Activated CD4-positive, alpha-beta T cell treated with anti-CD3 and anti-CD28 coated beads, Interleukin-2, amount 50 U/mL, for 16 hours (primary cell): ENCODE data around the gene YIPF1.
"Not testable (repeated sequence)": the region's sequence is repeated elsewhere in the genome, so short reads cannot be mapped to it uniquely, and the experiment has no call there.

Source experiments
- DNase-seq: peaks from one replicate; pipeline ENCODE4 v3.0.0-alpha.2; 2020

The YIPF1 gene

DNA sequence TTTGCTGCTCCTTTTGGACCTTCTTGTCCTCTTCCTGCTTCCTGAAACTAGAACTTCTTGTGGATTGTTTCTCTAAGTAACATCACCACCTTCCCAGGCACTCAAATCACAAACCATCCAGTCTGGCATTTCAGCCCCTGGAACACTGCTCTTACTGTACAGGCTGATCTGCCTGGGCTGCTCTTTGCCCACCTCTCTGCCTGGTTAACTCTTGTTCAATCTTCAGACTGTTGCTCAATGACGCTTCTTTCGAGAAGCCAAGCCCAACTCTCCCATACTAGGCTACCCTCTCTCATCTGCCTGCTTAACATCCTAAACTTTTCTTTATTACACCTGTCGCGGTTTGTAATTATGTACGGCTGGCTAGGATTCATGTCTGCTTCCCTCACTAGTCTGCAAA is 5.0 kb upstream of the YIPF1 start:
- DNase-seq = no peak

- DNase-seq = peak; percentile 9
These were observed 4.5 kb upstream of the YIPF1 start, which contains the start of gene DIO1 for GRCh38 chr1:53893999-53894636. Gene DIO1, plus strand, starts transcription at chr1:53894187. Its CDS starts 24 bp downstream, at chr1:53894211.

DNA sequence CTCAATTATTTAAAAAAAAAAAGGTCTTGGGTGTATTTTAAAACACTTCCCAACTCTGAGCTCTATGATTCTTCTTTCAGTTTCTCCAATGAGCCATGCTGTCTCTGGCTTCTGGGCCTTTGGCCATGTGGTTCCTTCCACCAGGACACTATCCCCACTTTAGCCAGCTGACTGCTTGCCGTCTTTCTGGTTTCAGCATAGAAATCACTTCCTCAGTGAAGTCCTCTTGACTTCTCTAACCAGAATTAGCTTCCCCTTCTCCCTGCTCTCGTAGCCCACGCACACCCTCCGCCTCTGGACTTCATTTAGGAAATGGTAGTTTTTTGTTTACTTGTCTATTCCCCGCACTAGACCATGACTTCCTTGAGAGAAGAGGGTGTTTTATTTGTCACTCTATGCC is 3.3 kb upstream of the YIPF1 start:
- DNase-seq = no peak

GRCh38 chr1:53891678-53892077 is 2.1 kb upstream of the YIPF1 start:
- no peak for DNase-seq

GRCh38 chr1:53891018-53891417 is 1.4 kb upstream of the YIPF1 start:
- no peak for DNase-seq

GRCh38 chr1:53890522-53890941 is 935 bp upstream of the YIPF1 start:
- no peak for DNase-seq

- no peak for DNase-seq
These were observed 916 bp downstream of the YIPF1 start for GRCh38 chr1:53888681-53889080.

DNA sequence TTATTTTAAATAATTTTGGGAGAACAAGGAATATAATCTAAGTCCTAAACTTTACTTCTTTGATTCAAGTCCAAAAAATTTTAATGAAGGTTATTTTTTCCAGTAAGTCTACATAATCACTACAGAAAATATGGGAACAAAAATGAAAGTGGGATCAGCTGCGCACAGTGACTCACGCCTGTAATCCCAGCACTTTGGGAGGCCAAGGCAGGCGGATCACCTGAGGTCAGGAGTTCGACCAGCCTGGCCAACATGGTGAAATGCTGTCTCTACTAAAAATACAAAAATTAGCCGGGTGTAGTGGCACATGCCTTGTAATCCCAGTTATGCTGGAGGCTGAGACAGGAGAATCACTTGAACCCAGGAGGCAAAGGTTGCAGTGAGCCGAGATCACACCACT is 6.0 kb downstream of the YIPF1 start:
- not testable (repeated sequence) for DNase-seq

DNA sequence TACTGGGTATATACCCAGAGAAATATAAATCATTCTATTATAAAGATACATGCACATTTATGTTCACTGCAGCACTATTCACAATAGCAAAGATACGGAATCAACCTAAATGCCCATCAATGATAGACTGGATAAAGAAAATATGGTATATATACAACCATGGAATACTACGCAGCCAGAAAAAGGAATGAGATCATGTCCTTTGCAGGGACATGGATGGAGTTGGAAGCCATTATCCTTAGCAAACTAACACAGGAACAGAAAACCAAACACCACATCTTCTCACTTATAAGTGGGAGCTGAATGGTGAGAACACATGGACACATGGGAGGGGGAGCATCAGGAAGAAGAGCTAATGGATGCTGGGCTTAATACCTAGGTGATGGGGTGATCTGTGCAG is 7.7 kb downstream of the YIPF1 start:
- not testable (repeated sequence) for DNase-seq

DNA sequence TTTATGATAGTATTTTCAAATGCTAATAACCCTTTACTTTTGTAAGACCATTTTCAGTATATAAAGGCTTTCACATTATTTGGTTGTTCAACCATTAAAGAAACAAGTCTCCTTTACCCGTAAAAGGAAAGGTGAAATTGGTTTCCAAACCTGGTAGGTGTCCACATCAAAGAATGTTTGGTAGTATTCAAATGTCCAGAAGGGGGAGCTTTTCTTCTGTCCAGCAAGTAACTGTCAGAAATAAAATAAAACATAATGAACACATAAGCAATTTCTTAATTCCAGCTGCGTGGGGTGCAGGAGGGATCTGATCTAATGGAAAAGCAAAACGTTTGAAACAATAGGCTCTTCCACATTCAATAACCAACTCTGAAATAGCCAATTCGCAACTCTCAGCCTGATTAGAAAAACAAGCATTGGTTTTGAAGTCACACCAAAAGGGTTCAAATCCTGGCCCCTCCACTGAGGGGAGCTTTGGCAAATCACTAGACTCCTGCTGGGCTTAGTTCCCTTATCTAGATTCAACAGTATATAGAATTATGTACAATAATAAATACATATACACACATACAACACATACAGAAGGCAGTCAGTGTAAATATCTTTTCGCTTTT is 11.0 kb downstream of the YIPF1 start:
- peak; percentile 54 for DNase-seq

DNA sequence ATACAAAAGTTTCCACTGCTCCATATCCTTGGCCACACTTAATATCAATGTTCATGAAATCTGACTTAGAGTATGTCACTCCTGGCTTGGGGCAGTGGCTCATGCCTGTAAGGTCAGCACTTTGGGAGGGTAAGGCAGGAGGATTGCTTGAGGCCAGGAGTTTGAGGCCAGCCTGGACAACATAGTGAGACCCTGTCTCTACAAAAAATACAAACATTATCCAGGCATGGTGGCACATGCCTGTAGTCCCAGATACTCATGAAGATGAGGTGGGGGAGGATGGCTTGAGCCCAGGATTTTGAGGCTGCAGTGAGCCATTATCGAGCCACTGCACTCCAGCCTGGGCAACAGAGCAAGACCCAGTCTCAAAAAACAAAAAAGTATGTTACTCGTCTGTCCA is 14.4 kb downstream of the YIPF1 start:
- DNase-seq = not testable (repeated sequence)

DNA sequence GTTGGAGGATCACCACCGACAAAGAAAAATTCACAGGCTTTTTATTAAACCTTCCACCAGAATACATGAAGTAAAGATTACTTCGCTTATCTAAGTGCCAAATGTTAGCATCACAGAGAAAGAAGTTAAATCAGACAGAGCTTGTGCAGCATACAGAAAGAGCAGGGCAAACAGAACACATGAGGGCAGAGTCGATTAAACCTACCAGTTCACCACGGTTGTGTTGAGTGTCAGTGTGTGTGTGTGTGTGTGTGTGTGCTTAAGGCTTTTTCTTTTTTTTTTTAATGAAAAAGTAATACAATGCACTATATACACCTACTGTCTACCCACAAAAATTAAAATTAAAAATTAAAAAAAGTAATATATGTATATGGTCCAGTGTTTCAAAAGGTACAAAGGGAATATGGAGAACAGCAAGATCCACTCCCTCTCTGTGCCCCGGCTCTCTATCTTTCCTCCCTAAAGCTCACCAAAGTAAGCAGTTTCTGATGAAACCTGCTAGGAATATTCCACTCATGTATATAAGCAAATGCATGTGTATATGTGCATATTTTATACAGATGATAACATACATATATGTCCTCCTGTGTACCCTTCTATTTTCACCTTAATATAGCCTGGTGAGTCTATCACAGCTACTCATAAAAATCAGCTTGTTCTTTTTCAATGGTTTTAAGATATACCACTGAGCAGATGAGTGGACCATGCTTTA is 17.7 kb downstream of the YIPF1 start:
- DNase-seq = no peak

GRCh38 chr1:53871221-53871620 is 18.4 kb downstream of the YIPF1 start:
- no peak for DNase-seq

DNA sequence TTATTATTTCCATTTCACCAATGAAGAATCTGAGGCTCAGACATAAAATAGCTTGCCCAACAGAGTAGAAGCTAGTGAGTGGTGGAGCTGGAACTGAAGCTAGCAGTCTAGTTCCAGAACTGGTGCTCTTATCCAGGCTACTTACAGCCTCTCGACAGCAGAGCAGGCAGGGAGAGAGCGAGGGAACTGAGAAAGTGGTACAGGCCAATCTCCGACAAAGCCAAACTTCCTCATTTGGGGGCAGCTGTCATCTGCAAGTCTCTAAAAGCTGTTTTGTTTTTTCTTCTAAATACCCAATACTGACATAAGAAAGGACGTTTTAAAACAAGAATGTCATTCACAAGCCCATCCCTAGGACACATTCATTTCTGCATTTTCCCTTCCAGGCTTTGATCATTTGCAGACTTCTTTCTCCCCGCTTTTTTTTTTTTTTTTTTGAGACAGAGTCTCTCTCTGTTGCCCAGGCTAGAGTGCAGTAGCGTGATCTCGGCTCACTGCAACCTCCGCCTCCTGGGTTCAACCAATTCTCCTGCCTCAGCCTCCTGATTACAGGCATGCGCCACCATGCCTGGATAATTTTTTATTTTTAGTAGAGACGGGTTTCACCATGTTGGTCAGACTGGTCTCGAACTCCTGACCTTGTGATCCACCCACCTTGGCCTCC is 20.0 kb downstream of the YIPF1 start:
- DNase-seq = no peak

DNA sequence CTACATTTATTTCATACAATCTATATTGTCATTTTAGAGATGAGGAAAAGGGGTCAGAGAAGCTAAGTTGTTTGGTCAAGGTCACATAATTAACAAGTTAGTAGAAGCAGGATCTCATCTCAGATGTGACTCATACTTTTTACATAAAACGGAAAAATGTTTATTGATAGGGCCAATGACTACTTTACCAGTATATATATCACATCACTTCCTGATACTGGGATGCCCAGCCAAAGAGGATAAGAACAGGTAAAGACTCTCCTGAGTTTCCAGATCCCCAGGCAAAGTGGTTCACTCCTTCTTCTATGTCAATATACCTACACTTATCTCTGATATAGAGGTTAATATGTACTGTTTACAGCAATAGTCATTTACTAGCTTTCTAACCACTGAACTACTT is 21.0 kb downstream of the YIPF1 start:
- no peak for DNase-seq

GRCh38 chr1:53862507-53862906 is 27.1 kb downstream of the YIPF1 start:
- no peak for DNase-seq

DNA sequence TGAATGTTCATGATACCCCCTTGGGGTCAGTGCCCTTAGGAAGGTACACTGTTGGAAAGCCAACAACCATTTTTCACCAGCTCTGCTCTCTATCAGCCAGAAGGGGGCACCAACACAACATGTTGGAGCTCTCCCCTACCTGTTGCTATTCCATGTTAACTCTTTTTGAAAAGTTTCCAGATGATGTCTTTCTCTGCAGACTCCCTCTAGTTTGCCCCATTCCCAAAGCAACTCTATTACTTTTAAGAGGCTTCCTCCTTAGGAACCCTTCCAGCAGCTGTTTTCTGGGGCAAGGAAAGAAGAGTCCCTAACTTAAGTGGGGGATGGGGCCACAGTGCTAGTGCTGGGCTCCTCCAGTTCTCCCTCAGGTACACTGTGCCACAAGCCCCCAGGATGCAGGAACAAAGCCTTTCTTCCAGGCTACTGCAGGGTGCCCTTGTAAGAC is 28.6 kb downstream of the YIPF1 start:
- peak; percentile 68 for DNase-seq

DNA sequence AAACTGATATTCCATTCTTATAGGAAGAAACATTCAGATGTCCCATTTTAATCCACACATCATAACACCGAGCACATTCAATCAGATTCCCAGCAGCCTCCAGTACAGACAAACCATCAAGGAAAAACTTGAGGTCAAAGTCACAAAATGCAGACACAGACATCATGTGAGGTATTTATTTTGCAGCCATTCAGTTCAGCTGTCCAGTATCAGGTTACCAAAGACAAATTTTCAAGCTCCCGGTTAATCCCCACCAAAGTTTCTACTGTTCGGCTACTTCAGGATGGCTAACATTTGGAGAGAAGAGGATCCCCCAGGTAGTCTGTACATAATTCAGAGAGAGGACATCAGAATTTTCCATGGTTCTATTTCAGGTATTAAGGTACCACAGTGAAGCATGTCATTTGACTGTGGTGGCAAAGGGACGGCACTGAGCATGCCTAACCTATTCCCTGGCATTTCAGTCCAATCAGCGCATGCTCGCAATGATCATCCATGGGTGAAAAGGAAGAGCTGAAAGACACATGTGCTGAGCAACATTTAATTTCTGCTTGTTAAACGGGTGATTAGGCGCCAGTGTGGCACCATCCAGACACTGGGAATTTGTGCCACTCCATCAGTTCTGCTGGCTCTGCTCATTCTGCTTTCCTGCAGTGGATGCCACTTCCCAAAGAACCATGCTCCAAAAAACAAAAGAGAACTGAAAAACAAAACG is 37.9 kb downstream of the YIPF1 start:
- DNase-seq = no peak

DNA sequence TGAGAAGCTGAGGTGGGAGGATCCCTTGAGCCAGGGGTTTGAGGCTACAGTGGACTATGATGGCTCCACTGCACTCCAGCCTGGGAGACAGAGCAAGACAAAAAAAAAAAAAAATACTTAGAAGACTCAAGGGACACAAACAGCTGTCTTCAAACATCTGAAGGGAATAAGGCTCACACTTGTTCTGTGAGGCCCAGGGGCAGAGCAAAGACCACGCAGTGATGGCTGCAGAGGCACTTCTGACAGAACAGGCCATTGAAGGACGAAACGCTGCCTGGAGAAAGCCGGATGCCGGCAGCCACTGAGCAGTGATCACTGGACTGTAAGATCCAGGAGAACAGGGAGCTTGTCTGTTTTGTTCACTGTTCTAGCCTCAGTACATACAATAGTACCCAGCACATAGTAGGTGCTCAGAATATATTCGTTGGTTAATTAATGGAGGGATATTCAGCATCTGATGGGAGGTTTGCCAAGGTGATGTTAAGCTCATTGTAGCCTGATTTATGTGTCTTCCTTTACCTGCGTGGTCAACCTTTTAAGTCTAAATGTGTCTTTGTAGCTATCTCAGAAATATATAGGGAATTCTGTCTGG is 39.4 kb downstream of the YIPF1 start:
- DNase-seq = no peak

DNA sequence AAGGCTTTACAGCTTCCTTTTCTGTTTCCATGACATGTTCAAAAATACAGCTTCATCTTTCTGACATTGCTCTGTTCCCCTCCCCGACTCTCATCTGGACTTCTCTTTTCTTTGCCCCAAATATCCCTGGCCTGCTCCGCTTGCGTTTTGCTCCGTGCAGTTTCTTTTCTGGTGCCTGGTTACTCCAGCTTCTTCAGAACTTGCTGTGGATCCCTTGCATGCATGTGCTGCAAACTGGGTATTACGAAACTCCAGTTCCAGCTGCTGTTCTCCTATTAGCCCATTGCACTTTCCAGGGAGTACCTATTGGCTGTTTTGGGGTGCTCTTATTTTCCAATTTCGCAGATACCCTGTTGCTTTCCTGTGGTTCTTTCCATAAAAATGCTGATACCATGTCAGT is 41.6 kb downstream of the YIPF1 start:
- no peak for DNase-seq

GRCh38 chr1:53842347-53842746 is 47.2 kb downstream of the YIPF1 start:
- no peak for DNase-seq

- no peak for DNase-seq
These were observed 51.0 kb downstream of the YIPF1 start for GRCh38 chr1:53838654-53838974.
